Measurements from ENCODE around the gene PHF1.
"Not testable (repeated sequence)": the region's sequence is repeated elsewhere in the genome, so short reads cannot be mapped to it uniquely, and the experiment has no call there.

The PHF1 gene

DNA sequence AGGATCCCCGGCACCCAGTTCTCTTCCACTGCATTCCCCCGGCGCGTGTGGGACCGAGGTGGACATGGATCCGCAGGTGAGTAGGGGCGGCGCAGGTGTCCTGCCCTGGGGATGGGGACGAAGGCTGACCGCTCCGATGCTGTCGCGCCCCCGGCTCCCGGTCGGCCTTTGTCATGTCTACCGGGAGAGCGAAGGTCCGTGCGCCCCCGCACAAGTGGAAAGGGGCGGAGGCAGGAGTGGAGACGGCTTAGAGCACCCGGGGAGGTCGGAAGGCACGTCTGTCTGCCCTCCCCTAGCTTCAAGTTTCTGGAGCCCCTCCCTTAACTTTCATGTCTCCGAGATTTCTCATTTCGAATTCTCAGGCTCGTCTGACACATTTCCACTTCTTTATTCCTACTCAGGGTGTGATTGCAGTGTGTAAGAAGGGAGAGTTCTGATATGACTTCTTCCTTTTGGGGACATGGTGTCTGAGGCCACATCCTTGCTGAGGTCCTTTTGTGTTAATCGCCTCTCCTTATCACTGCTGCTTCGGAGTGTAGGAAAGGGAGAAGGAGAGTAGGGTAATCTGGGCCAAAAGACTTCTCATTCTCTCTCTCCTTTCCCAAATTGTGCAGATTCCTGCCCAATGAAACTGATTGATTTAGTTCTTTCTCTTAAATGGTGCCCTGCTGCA lies 18.8 kb upstream of the PHF1 start:
- peak; percentile 35 to 43 for DNase-seq

DNA sequence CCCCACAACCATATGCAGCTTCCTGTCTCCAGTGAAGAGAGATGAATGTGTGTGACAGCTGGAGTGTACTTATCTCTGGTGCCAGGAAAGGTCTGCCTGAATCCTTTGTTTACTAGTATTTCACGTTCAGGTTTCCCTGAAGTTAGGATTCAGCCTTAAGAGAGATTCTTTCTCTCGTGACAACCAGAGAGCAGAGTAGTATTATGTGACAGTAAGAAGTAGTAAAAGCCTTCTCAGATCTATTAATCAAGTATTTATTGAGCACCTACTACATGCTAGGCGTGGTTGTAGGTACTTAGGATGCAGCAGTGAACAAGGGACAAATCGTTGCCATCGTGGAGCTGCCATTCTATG lies 18.2 kb upstream of the PHF1 start:
- DNase-seq = no peak

DNA sequence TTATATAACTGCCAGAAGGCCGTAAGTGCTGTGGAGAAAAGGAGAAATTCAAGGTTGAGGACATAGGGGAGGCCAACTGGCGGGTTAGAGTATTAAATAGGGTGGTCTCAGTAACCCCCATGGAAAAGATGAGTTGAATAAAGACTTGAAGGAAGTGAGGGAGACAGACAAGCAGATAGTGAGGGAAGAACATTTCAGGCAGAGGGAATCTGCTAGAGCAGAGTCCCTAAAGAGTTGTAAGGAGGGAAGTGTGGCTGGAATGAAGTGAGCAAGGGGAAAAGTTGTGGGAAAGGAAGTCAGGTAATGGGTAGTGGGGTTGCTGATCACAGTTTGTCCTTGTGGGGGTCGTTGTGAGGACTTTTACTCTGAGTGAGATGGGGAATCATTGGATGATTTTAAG lies 17.8 kb upstream of the PHF1 start:
- no peak for DNase-seq

DNA sequence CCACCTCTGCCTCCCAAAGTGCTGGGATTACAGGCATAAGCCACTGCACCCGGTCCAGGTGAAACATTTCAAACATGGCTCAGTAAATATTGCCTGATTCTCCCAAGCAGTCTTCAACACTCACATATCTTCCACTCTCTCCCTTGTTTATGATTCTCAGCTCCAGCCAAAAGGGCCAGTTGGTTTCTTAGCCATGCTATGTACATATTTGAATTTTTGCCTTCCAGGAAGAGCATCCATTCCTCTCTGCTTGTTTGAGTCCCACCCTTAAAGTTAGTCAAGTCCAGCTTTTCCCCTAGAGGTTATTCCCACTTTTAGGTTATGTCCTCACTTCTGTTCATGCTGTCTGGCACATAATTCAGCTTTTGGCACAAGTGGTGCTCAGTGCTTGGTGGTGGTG lies 13.3 kb upstream of the PHF1 start:
- no peak for DNase-seq

- DNase-seq = not testable (repeated sequence)
These were observed 12.2 kb upstream of the PHF1 start for GRCh38 chr6:33398601-33399000.

DNA sequence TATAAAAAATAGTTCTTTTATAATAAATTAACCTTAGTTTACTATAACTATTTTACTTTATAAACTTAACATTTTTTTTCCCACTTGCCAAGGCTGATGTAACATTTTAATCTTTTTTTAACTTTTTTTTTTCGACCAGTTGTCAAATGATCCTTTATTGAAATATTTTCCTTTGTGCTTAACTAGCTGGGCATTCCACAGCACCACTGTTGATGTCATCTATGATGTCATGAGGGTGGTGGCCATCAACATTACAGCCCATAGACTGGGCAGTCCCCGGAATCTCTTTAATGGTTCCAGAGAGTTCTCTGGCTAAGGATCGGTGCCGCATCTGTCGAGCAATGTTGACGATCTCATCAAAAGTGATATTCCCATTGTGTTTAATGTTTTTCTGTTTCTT lies 10.9 kb upstream of the PHF1 start:
- not testable (repeated sequence) for DNase-seq

- no peak for DNase-seq
These were observed 5.9 kb upstream of the PHF1 start for GRCh38 chr6:33404884-33405283.

DNA sequence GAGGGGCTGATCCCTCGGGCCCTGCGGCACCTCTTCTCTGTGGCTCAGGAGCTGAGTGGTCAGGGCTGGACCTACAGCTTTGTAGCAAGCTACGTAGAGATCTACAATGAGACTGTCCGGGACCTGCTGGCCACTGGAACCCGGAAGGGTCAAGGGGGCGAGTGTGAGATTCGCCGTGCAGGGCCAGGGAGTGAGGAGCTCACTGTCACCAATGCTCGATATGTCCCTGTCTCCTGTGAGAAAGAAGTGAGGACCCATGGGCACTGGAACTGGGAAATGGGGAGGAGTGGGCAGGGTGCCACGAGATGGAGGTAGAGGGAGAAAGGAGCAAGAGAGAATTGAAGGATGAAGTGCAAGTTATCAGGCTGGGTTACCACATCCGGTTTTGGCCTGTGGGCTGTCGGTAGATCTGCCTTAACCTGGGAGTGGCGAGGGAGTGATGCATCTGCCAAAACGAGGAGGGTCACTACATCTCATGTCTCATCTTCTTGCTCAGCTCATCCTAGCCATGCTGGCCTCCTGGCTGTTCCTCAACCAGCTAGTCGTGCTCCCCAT lies 5.4 kb upstream of the PHF1 start:
- no peak for DNase-seq

GRCh38 chr6:33406126-33406525 lies 4.7 kb upstream of the PHF1 start:
- no peak for DNase-seq

- DNase-seq = peak; percentile 59 to 62
These were observed 3.6 kb upstream of the PHF1 start for GRCh38 chr6:33407132-33407718.

GRCh38 chr6:33410050-33410710 lies 634 bp upstream of the PHF1 start:
- peak; percentile 98 to 99 for DNase-seq

- DNase-seq = no peak
These were observed 805 bp downstream of the PHF1 start for GRCh38 chr6:33411632-33412005.

DNA sequence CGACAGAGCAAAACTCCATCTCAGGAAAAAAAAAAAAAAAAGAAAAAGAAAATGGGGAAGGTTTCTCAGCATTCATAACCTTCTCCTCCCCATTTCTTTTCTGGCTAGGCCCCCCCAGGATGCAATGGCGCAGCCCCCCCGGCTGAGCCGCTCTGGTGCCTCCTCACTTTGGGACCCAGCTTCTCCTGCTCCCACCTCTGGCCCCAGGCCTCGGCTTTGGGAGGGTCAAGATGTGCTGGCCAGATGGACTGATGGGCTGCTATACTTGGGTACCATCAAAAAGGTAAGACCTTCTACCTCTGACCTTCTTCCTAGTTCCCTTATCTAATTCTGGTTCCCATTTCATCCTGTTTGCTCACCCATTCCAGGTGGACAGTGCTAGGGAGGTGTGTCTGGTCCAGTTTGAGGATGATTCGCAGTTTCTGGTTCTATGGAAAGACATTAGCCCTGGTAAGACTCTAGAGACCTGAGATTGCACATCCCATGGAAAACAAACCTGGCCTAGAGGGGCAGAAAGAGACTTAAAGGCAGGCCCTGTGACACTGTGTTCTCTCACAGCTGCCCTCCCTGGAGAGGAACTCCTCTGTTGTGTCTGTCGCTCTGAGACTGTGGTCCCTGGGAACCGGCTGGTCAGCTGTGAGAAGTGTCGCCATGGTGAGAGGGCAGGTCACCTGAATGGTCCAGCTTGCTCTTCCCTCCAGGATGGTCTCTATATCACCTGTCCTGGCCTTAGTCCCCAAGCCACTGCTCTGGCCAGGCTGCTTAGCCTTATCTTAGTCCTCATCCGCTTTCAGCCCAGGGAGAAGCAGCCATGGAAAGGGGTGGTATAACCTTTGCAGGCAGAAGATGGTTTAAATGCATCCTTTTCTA lies 1.6 kb downstream of the PHF1 start:
- DNase-seq = no peak

GRCh38 chr6:33413241-33414120 lies 2.7 kb downstream of the PHF1 start:
- no peak for DNase-seq

GRCh38 chr6:33414592-33415271 lies 3.9 kb downstream of the PHF1 start:
- no peak for DNase-seq

DNA sequence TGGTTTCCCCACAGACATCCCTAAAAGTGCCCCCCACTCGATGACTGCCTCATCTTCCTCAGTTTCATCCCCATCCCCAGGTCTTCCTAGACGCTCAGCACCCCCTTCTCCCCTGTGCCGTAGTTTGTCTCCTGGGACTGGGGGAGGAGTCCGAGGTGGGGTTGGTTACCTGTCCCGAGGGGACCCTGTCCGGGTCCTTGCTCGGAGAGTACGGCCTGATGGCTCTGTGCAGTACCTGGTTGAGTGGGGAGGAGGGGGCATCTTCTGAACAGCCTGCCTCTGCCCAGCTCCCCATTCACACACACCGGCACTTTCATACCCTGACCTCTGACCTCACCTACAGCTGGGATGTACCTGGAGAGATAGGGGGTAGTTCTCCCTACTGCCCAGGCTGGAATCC lies 5.0 kb downstream of the PHF1 start:
- no peak for DNase-seq

- DNase-seq = no peak
These were observed 5.7 kb downstream of the PHF1 start for GRCh38 chr6:33416386-33417127.

- DNase-seq = peak in 1 of 2 donors; percentile 36
These were observed 6.5 kb downstream of the PHF1 start for GRCh38 chr6:33417128-33417902.

DNA sequence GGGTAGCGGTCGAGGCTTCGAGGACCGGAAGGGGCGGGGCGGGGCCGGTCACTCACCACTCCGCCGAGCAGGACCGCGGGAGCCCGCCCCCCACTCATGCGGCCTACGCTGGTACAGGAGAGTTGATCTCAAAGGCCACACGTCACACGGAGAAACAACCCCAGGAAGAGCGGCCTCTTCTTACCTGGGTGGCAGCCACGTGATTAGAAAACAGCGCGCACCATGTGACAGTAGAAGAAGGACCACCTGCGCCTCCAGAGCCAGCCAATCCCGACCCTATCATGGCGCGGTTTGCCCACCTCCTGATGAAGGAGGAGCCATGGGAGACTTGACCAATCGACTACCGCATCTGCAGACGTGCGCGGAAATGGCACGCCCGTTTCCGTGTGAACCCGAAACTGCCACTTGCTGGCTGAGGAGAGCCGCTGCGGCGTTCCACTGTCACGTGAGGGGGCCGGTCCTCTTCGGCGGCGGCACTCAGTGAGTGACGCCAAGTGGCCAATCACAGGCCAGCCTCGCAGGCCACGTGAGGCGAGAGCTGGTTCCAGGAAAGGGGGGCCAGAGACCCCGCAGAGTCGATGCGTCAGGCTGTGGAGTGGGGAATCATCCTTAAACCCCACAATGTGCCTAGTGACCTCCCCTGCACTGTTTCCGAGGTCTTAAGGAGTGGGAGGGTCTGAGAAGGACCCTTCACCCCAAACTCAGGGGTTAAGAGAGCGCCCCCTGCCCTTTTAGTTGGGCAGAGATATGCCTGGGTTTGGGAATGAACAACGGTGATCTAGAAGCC lies 7.3 kb downstream of the PHF1 start, which contains the start of gene CUTA:
CUTA (minus strand) TSS at position 205 of the 787 bp plus-strand sequence; CDS start at position 98, 107 bp downstream.
- DNase-seq = peak; percentile 99 to 100

Measured in inflammatory macrophage (primary cell).